CD4-positive, CD25-positive, alpha-beta regulatory T cell (primary cell): ENCODE data around the gene CTU2. TPM values are rescaled to one million over a fixed set of nuclear protein-coding genes. Genes with fewer than 3 reads are reported as not detected.
A peak's percentile ranks its signal among the peaks of the same experiment; 100 is the strongest.

Experiments used
- ATAC-seq, 2 donors: fragments of 150-1000 bp; cut with Tn5 transposase; one replicate each; pipeline ENCODE4 v1.10.0; 2021; ENCODE audit warnings: low read depth in 2 of 2, moderate number of reproducible peaks in 2 of 2, moderate library complexity in 1 of 2
- DNase-seq, 3 donors: peaks; one replicate each; pipeline versions ENCODE4 v3.0.0 to v3.0.0-alpha.2; 2012 to 2022; ENCODE audit warnings: mixed read lengths in 1 of 3
- H3K27ac ChIP-seq: one replicate; pipeline ENCODE4 v1.7.0; 2013; ENCODE audit warnings: mild to moderate bottlenecking, low read length; ENCODE audit not compliant: insufficient read depth, poor library complexity, severe bottlenecking
- H3K27me3 ChIP-seq: one replicate; pipeline ENCODE4 v1.7.0; 2013; ENCODE audit warnings: low read length; ENCODE audit not compliant: control insufficient read depth, insufficient read depth
- H3K36me3 ChIP-seq: one replicate; pipeline ENCODE4 v1.7.0; 2013; ENCODE audit warnings: mild to moderate bottlenecking, low read length, moderate library complexity; ENCODE audit not compliant: control insufficient read depth, insufficient read depth
- H3K4me1 ChIP-seq: 2 replicates; pipeline ENCODE4 v1.7.0; 2013; ENCODE audit warnings: mild to moderate bottlenecking, low read length; ENCODE audit not compliant: insufficient read depth, control insufficient read depth, poor library complexity, severe bottlenecking
- H3K4me3 ChIP-seq: one replicate; pipeline ENCODE4 v1.7.0; 2013; ENCODE audit warnings: low read depth, mild to moderate bottlenecking, low read length, moderate library complexity
- H3K9me3 ChIP-seq, 2 experiments: 1 replicate in 1 of 2; 2 replicates in 1 of 2; pipeline ENCODE4 v1.7.0; 2013; ENCODE audit warnings: low read length in 2 of 2, mild to moderate bottlenecking in 1 of 2, moderate library complexity in 1 of 2; ENCODE audit not compliant: control insufficient read depth in 2 of 2
- H3K27ac Mint-ChIP-seq, 3 donors: one replicate each; pipeline ENCODE4 v1.8.0; 2020 to 2022; ENCODE audit warnings: mild to moderate bottlenecking in 3 of 3, mixed read lengths in 3 of 3, moderate library complexity in 2 of 3
- H3K27me3 Mint-ChIP-seq: one replicate; pipeline ENCODE4 v1.8.0; 2022; ENCODE audit warnings: mild to moderate bottlenecking, mixed read lengths
- H3K36me3 Mint-ChIP-seq: one replicate; pipeline ENCODE4 v1.8.0; 2020; ENCODE audit warnings: mixed read lengths
- H3K4me1 Mint-ChIP-seq, 4 donors: one replicate each; pipeline ENCODE4 v1.8.0; 2020 to 2022; ENCODE audit warnings: mixed read lengths in 4 of 4, mild to moderate bottlenecking in 1 of 4
- H3K4me3 Mint-ChIP-seq, 4 donors: one replicate each; pipeline ENCODE4 v1.8.0; 2020 to 2022; ENCODE audit warnings: mild to moderate bottlenecking in 4 of 4, mixed read lengths in 4 of 4, moderate library complexity in 3 of 4
- H3K9me3 Mint-ChIP-seq, 7 donors: one replicate each; pipeline ENCODE4 v1.8.0; 2020 to 2022; ENCODE audit warnings: mixed read lengths in 7 of 7, mild to moderate bottlenecking in 3 of 7, moderate library complexity in 2 of 7
- polyA plus RNA-seq, 4 donors: library from polyadenylated mRNA; unstranded; fragments of 300-500 nt; fragmentation: Illumina TruSeq; gene quantifications; one replicate each; pipeline ENCODE4 v1.2.3, GENCODE V29; 2021
- total RNA-seq: library from RNA; stranded (reverse); gene quantifications from one replicate; pipeline ENCODE4 v1.2.3, GENCODE V29; 2022

CTU2 gene
- total and polyA plus RNA-seq, 5 donors from 2014 or later: 11.8 to 26.0 (median 12.9) TPM

GRCh38 chr16:88720396-88720970, 14.2 kb downstream of the CTU2 start:
- Mint-ChIP-seq H3K27me3 (no peaks in the 10 kb centered on the region), H3K4me1 (no peaks in the 10 kb centered on the region), H3K27ac (peak overlapping the region in 1 of 3 donors; percentile 32), H3K9me3 (peaks cover 0 to 1% (median 0%) of the 10 kb centered on the region in 7 donors), H3K36me3 (peaks cover 11% of the 10 kb centered on the region), H3K4me3 (peak overlapping the region in 1 of 4 donors; percentile 11)
- Histone ChIP-seq H3K27me3 (no peaks in the 10 kb centered on the region), H3K4me1 (no peaks in the 10 kb centered on the region), H3K9me3 (no peaks in the 10 kb centered on the region), H3K4me3 (no peak overlapping the region), H3K27ac (no peak overlapping the region), H3K36me3 (peaks cover 87% of the 10 kb centered on the region)
- no peak for ATAC-seq
- no peak for DNase-seq

GRCh38 chr16:88721236-88721635, 14.9 kb downstream of the CTU2 start:
- Histone ChIP-seq H3K36me3 (peaks cover 87% of the 10 kb centered on the region), H3K27me3 (no peaks in the 10 kb centered on the region), H3K4me1 (no peaks in the 10 kb centered on the region), H3K27ac (no peak overlapping the region), H3K9me3 (no peaks in the 10 kb centered on the region), H3K4me3 (no peak overlapping the region)
- no peak overlapping the region for H3K27ac Mint-ChIP-seq
- H3K4me3 Mint-ChIP-seq: no peak overlapping the region
- no peaks in the 10 kb centered on the region for H3K4me1 Mint-ChIP-seq
- no peak for DNase-seq
- ATAC-seq: no peak
- no peaks in the 10 kb centered on the region for H3K27me3 Mint-ChIP-seq
- H3K36me3 Mint-ChIP-seq: peaks cover 11% of the 10 kb centered on the region
- peaks cover 0 to 1% (median 0%) of the 10 kb centered on the region in 7 donors for H3K9me3 Mint-ChIP-seq

GRCh38 chr16:88721815-88722755, 15.8 kb downstream of the CTU2 start:
- DNase-seq (no peak), ATAC-seq (no peak)
- H3K27ac ChIP-seq: no peak overlapping the region
- H3K36me3 Mint-ChIP-seq: peaks cover 9% of the 10 kb centered on the region
- peaks cover 0 to 1% (median 0%) of the 10 kb centered on the region in 7 donors for H3K9me3 Mint-ChIP-seq
- H3K4me1 ChIP-seq: no peaks in the 10 kb centered on the region
- peaks cover 86% of the 10 kb centered on the region for H3K36me3 ChIP-seq
- H3K27me3 Mint-ChIP-seq: no peaks in the 10 kb centered on the region
- H3K27ac Mint-ChIP-seq: no peak overlapping the region
- H3K27me3 ChIP-seq: no peaks in the 10 kb centered on the region
- no peak overlapping the region for H3K4me3 ChIP-seq
- no peaks in the 10 kb centered on the region for H3K9me3 ChIP-seq
- no peaks in the 10 kb centered on the region for H3K4me1 Mint-ChIP-seq
- H3K4me3 Mint-ChIP-seq: no peak overlapping the region

- Mint-ChIP-seq H3K36me3 (peaks cover 6% of the 10 kb centered on the region), H3K4me1 (no peaks in the 10 kb centered on the region), H3K4me3 (no peak overlapping the region), H3K27ac (no peak overlapping the region), H3K27me3 (no peaks in the 10 kb centered on the region), H3K9me3 (peaks cover 0 to 1% (median 0%) of the 10 kb centered on the region in 7 donors)
- peaks cover 86% of the 10 kb centered on the region for H3K36me3 ChIP-seq
- no peak overlapping the region for H3K4me3 ChIP-seq
- no peak for ATAC-seq
- H3K27me3 ChIP-seq: no peaks in the 10 kb centered on the region
- H3K4me1 ChIP-seq: no peaks in the 10 kb centered on the region
- no peak for DNase-seq
- H3K9me3 ChIP-seq: no peaks in the 10 kb centered on the region
- H3K27ac ChIP-seq: no peak overlapping the region
These were observed 16.6 kb downstream of the CTU2 start for GRCh38 chr16:88722784-88723506.

GRCh38 chr16:88723507-88723887, 17.2 kb downstream of the CTU2 start:
- no peak for DNase-seq
- Histone ChIP-seq H3K36me3 (peaks cover 82% of the 10 kb centered on the region), H3K4me3 (no peak overlapping the region)

GRCh38 chr16:88723911-88724310, 17.6 kb downstream of the CTU2 start:
- peaks cover 80% of the 10 kb centered on the region for H3K36me3 ChIP-seq

More at GRCh38 chr16:88723507-88723887, 17.2 kb downstream of the CTU2 start:
- Histone ChIP-seq H3K9me3 (no peaks in the 10 kb centered on the region), H3K27ac (no peak overlapping the region), H3K27me3 (no peaks in the 10 kb centered on the region), H3K4me1 (no peaks in the 10 kb centered on the region)
- Mint-ChIP-seq H3K27me3 (no peaks in the 10 kb centered on the region), H3K27ac (no peak overlapping the region), H3K4me3 (no peak overlapping the region), H3K36me3 (peaks cover 6% of the 10 kb centered on the region), H3K9me3 (peaks cover 0 to 1% (median 0%) of the 10 kb centered on the region in 7 donors), H3K4me1 (no peaks in the 10 kb centered on the region)
- ATAC-seq: no peak

GRCh38 chr16:88724855-88725555, 18.7 kb downstream of the CTU2 start:
- DNase-seq: no peak
- Histone ChIP-seq H3K9me3 (no peaks in the 10 kb centered on the region), H3K27me3 (no peaks in the 10 kb centered on the region), H3K4me3 (no peak overlapping the region), H3K36me3 (peaks cover 71% of the 10 kb centered on the region), H3K27ac (no peak overlapping the region), H3K4me1 (no peaks in the 10 kb centered on the region)
- Mint-ChIP-seq H3K36me3 (peaks cover 3% of the 10 kb centered on the region), H3K4me3 (no peak overlapping the region), H3K27me3 (no peaks in the 10 kb centered on the region), H3K4me1 (no peaks in the 10 kb centered on the region), H3K27ac (peak overlapping the region in 1 of 3 donors; percentile 26), H3K9me3 (peaks cover 0 to 1% (median 0%) of the 10 kb centered on the region in 7 donors)
- no peak for ATAC-seq

More at GRCh38 chr16:88723911-88724310, 17.6 kb downstream of the CTU2 start:
- no peak overlapping the region for H3K27ac ChIP-seq
- H3K27me3 ChIP-seq: no peaks in the 10 kb centered on the region
- DNase-seq (no peak), ATAC-seq (no peak)
- no peaks in the 10 kb centered on the region for H3K4me1 ChIP-seq
- Mint-ChIP-seq H3K27me3 (no peaks in the 10 kb centered on the region), H3K36me3 (peaks cover 6% of the 10 kb centered on the region), H3K27ac (no peak overlapping the region), H3K4me3 (no peak overlapping the region), H3K4me1 (no peaks in the 10 kb centered on the region), H3K9me3 (peaks cover 0 to 1% (median 0%) of the 10 kb centered on the region in 7 donors)
- no peak overlapping the region for H3K4me3 ChIP-seq
- no peaks in the 10 kb centered on the region for H3K9me3 ChIP-seq
